NT2/D1 (cell line): Measurements from ENCODE around the gene ATXN1.
"Not testable (repeated sequence)": the region's sequence is repeated elsewhere in the genome, so short reads cannot be mapped to it uniquely, and the experiment has no call there.

Experiments used
- DNase-seq: peaks from one replicate; pipeline ENCODE4 v3.0.0-alpha.2; 2011; ENCODE audit warnings: low read depth, low spot score
- H3K27me3 ChIP-seq: 2 replicates; pipeline ENCODE4 v1.6.0; 2011; ENCODE audit warnings: mild to moderate bottlenecking; ENCODE audit not compliant: insufficient read length, insufficient read depth
- H3K36me3 ChIP-seq: 2 replicates; pipeline ENCODE4 v1.6.1; 2011; ENCODE audit warnings: mild to moderate bottlenecking, low read length, mixed read lengths; ENCODE audit not compliant: insufficient read depth, insufficient read length
- H3K4me1 ChIP-seq: 2 replicates; pipeline ENCODE4 v1.5.1; 2011; ENCODE audit not compliant: insufficient read depth, insufficient read length
- H3K4me3 ChIP-seq: 2 replicates; pipeline ENCODE4 v1.5.1; 2011; ENCODE audit warnings: low read depth; ENCODE audit not compliant: insufficient read length
- H3K9ac ChIP-seq: 2 replicates; pipeline ENCODE4 v1.6.0; 2011; ENCODE audit warnings: low read depth; ENCODE audit not compliant: insufficient read length
- H3K9me3 ChIP-seq: 2 replicates; pipeline ENCODE4 v1.5.1; 2011; ENCODE audit warnings: mild to moderate bottlenecking, low read length; ENCODE audit not compliant: insufficient read depth
- SUZ12 ChIP-seq: IDR thresholded peaks from 2 replicates; pipeline ENCODE4 v1.6.1; 2011; ENCODE audit not compliant: insufficient read length, insufficient read depth; ENCODE audit errors: extremely low read depth
- YY1 ChIP-seq: IDR thresholded peaks from 2 replicates; pipeline ENCODE4 v1.6.1; 2011; ENCODE audit not compliant: insufficient read length, insufficient read depth
- ZNF274 ChIP-seq: IDR thresholded peaks from 2 replicates; pipeline ENCODE4 v1.6.1; 2011; ENCODE audit warnings: mild to moderate bottlenecking, low read depth, low read length

Gene ATXN1

GRCh38 chr6:16713597-16713996 is 47.7 kb downstream of the ATXN1 start:
- H3K36me3 ChIP-seq: no peaks in the 10 kb centered on the region
- H3K9me3 ChIP-seq: no peaks in the 10 kb centered on the region
- no peaks in the 10 kb centered on the region for H3K27me3 ChIP-seq
- H3K9ac ChIP-seq: no peak overlapping the region
- H3K4me3 ChIP-seq: no peak overlapping the region
- no peak for DNase-seq
- no peaks in the 10 kb centered on the region for H3K4me1 ChIP-seq
- TF ChIP-seq SUZ12 (no peak), ZNF274 (no peak), YY1 (no peak)

DNA sequence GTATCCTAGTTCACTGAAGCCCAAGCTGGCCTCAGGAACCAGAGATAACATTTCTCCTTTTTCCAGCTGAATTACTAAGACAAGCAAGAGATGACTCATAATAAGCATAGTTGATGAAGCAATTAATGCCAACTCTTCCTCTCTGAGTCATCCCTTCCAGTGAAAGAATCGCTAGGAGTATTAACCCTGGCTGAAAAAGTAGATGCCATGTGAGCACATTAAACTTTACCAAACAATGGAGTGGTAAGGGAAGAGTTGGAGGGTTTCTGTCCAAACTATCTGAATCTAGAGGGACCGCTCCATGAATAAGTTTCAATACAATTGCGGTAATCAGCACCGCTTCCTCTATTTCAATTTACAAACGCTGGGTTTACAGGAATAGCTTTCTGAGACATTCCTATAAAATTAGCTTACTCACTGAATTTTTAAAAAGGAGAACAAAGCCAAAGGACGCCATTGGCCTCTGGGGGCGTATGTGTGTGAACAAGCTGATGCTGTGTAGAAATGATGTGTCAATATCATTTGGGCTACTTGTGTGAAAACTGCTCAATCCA is 48.3 kb downstream of the ATXN1 start:
- Histone ChIP-seq H3K27me3 (no peaks in the 10 kb centered on the region), H3K9ac (no peak overlapping the region), H3K4me3 (no peak overlapping the region), H3K4me1 (no peaks in the 10 kb centered on the region), H3K36me3 (no peaks in the 10 kb centered on the region), H3K9me3 (no peaks in the 10 kb centered on the region)
- TF ChIP-seq ZNF274 (no peak), SUZ12 (no peak), YY1 (no peak)
- DNase-seq: no peak

- H3K27me3 ChIP-seq: no peaks in the 10 kb centered on the region
- H3K9ac ChIP-seq: no peak overlapping the region
- no peaks in the 10 kb centered on the region for H3K9me3 ChIP-seq
- TF ChIP-seq YY1 (no peak), ZNF274 (no peak), SUZ12 (no peak)
- no peak for DNase-seq
- H3K36me3 ChIP-seq: no peaks in the 10 kb centered on the region
- H3K4me1 ChIP-seq: no peaks in the 10 kb centered on the region
- no peak overlapping the region for H3K4me3 ChIP-seq
These were observed 48.9 kb downstream of the ATXN1 start for GRCh38 chr6:16712255-16712930.

DNA sequence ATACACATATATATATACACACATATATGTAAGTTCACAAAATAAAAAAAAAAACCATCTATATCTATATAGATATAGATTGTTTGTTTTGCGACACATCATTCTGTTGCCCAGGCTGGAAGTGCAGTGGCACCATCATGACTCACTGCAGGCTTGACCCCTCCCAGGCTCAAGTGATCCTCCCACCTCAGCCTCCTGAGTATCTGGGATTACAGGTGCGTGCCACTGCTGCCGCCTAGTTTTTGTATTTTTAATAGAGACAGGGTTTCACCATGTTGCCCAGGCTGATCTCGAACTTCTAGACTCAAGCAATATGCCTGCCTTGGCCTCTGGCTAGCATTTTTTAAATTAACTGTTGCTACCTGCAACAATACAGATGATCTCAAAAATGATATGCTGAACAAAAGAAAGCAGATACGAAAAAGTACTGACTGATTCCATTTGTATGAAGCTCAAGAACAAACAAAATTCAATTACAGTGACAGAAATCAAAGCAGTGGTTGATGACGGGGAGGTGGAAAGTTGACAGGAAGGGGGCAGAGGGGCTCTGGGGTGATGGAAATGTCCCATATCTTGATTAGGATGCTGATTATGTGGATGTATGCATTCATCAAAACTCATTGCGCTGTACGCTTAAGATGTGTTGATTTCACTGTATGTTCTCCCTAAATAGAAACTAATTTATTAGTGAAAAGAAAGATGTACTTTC is 49.6 kb downstream of the ATXN1 start:
- Histone ChIP-seq H3K4me1 (no peaks in the 10 kb centered on the region), H3K9me3 (no peaks in the 10 kb centered on the region), H3K27me3 (no peaks in the 10 kb centered on the region), H3K36me3 (no peaks in the 10 kb centered on the region), H3K4me3 (no peak overlapping the region), H3K9ac (no peak overlapping the region)
- no peak for TF ChIP-seq ZNF274
- no peak for TF ChIP-seq SUZ12
- TF ChIP-seq YY1: no peak
- no peak for DNase-seq

DNA sequence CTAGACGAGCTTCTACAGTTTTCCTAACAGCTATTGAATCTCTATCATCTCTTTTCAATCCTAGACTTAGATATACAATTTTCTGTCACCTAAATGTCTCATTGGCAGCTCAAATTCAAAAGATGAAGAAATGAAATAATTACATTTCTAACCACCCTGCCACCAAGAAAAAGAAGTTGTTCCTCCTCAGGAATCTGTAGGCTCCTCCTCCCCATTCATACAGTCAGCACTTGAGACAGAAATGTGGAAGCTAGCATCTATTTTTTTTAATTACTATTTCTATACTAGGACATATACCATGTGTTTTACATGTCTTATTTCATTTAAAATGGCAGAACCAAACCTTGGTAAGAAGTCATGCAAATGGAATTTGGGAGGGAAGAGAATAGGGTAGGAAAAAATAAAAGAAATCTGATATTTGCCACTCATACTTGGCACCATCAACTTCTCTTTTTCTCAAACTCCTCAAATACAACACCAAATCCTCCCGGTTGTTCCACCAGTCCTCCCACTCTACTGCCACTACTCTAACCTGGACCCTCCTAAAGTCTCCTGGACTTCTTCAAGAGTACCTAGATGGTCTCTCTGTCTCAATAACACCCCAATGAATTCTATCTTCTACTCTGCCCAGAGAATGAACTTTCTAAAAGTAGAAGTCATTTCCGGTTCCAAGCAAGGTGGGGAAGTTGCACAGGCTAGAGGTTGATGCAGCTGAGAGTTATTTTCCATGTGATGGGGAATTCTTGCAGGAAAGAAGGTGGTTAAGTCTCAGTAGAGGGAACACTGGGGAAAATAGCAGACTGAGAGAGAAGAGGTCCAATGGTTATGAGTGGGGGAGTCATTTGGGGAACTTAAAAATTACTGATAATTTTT is 54.1 kb downstream of the ATXN1 start:
- Histone ChIP-seq H3K9me3 (no peaks in the 10 kb centered on the region), H3K36me3 (no peaks in the 10 kb centered on the region), H3K27me3 (no peaks in the 10 kb centered on the region), H3K4me1 (no peaks in the 10 kb centered on the region), H3K9ac (no peak overlapping the region), H3K4me3 (no peak overlapping the region)
- DNase-seq: no peak
- TF ChIP-seq YY1 (no peak), SUZ12 (no peak), ZNF274 (no peak)

DNA sequence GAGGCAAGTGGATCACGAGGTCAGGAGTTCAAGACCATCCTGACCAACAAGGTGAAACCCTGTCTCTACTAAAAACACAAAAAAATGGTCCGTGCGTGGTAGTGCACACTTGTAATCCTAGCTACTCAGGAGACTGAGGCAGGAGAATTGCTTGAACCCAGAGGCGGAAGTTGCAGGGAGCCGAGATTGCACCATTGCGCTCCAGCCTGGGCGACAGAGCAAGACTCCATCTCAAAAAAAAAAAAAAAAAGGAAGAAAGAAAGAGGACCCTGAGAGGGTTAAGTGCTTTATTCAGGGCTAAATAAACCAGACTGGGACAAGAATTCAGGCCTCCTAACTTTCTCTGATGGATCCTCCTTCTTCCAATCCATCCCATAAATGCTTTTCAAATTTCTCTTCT is 54.8 kb downstream of the ATXN1 start:
- H3K9me3 ChIP-seq, H3K9ac ChIP-seq, DNase-seq, H3K36me3 ChIP-seq, H3K4me1 ChIP-seq, H3K27me3 ChIP-seq, H3K4me3 ChIP-seq: not testable (repeated sequence)

GRCh38 chr6:16706029-16706428 is 55.2 kb downstream of the ATXN1 start:
- no peaks in the 10 kb centered on the region for H3K36me3 ChIP-seq
- H3K27me3 ChIP-seq: no peaks in the 10 kb centered on the region
- no peaks in the 10 kb centered on the region for H3K9me3 ChIP-seq
- H3K4me1 ChIP-seq: no peaks in the 10 kb centered on the region
- DNase-seq: no peak
- H3K9ac ChIP-seq: no peak overlapping the region
- H3K4me3 ChIP-seq: no peak overlapping the region
- TF ChIP-seq ZNF274: no peak
- TF ChIP-seq YY1: no peak
- no peak for TF ChIP-seq SUZ12
